ENCODE data around the gene CENPB.
A peak's percentile ranks its signal among the peaks of the same experiment; 100 is the strongest.

CENPB gene

GRCh38 chr20:3765171-3765882 lies 21.2 kb downstream of the CENPB start:
- DNase-seq, result no peak

- no peak for DNase-seq
These were observed 21.9 kb downstream of the CENPB start for GRCh38 chr20:3764659-3765058.

- no peak for DNase-seq
These were observed 22.6 kb downstream of the CENPB start for GRCh38 chr20:3763671-3764601.

- DNase-seq, result no peak
These were observed 25.7 kb downstream of the CENPB start for GRCh38 chr20:3760655-3761348.

GRCh38 chr20:3759884-3760283 lies 26.7 kb downstream of the CENPB start:
- DNase-seq, result no peak

GRCh38 chr20:3759316-3759823 lies 27.2 kb downstream of the CENPB start:
- DNase-seq, result no peak

- no peak for DNase-seq
These were observed 28.0 kb downstream of the CENPB start for GRCh38 chr20:3758566-3758965.

GRCh38 chr20:3757268-3757667 lies 29.3 kb downstream of the CENPB start:
- no peak for DNase-seq

GRCh38 chr20:3755814-3756480 lies 30.6 kb downstream of the CENPB start:
- no peak for DNase-seq

GRCh38 chr20:3755269-3755668 lies 31.3 kb downstream of the CENPB start:
- no peak for DNase-seq

- no peak for DNase-seq
These were observed 32.3 kb downstream of the CENPB start for GRCh38 chr20:3754276-3754630.

- DNase-seq, result no peak
These were observed 32.9 kb downstream of the CENPB start for GRCh38 chr20:3753501-3754275.

- peak; percentile 54 to 63 for DNase-seq
These were observed 33.4 kb downstream of the CENPB start for GRCh38 chr20:3753098-3753497.

GRCh38 chr20:3752386-3752759 lies 34.2 kb downstream of the CENPB start:
- DNase-seq, result no peak

GRCh38 chr20:3751675-3752385 lies 34.7 kb downstream of the CENPB start:
- peak; percentile 29 to 61 for DNase-seq

GRCh38 chr20:3751305-3751674 lies 35.2 kb downstream of the CENPB start:
- DNase-seq, result no peak

- DNase-seq, result no peak
These were observed 36.6 kb downstream of the CENPB start for GRCh38 chr20:3749689-3750531.

- DNase-seq, result no peak
These were observed 37.4 kb downstream of the CENPB start for GRCh38 chr20:3749087-3749688.

GRCh38 chr20:3748073-3748472 lies 38.5 kb downstream of the CENPB start:
- DNase-seq, result no peak

GRCh38 chr20:3747471-3747870 lies 39.1 kb downstream of the CENPB start:
- DNase-seq, result no peak

All from activated CD4-positive, alpha-beta T cell treated with anti-CD3 and anti-CD28 coated beads for 4 hours (primary cell).